ENCODE measurements around the gene NACC2. TPM values are rescaled to one million over a fixed set of nuclear protein-coding genes. Genes with fewer than 3 reads are reported as not detected.

Gene NACC2
- polyA plus RNA-seq, 1 of the 3 experiments (the other 2 are of a cell fraction) = 22.1 TPM

DNA sequence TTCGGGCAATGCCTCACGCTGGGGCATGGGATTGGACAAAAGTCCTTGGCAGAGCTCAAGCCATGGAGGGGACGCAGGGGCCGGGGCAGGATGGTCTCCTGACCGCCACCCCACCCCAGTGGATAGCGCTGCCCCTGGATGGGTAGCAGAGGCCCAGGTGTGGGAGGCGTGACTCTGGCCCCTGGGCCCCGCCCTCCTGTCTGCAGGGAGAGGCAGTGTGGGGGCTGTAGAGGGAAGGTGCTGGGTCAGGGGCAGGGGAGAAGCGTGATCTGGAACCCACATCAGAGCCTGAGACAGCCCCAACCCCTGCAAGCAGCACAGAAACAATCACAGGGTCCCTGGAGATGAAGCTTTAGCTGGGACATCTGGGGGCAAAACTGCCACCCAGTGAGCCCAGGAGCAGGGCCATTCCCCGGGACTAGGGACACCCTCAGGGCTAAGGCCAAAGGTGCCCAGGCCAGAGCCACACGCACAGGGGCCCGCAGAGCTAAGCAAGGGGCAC is 36.2 kb downstream of the NACC2 start:
- Histone ChIP-seq H2AFZ (ENCODE audit: low read depth) (no peak overlapping the region), H3K27me3 (ENCODE audit: insufficient read depth) (no peaks in the 10 kb centered on the region), H3K4me1 (ENCODE audit: control insufficient read depth in 1 of 2, insufficient read depth in 2 of 2, low read depth in 1 of 2, low read length in 1 of 2) (peaks cover 24 to 40% of the 10 kb centered on the region in 2 experiments; a peak in 3 of 4 replicates), H3K4me3 (ENCODE audit: low read depth in 2 of 2, low read length in 1 of 2) (no peak overlapping the region), H3K79me2 (ENCODE audit: insufficient read depth) (peaks cover 78% of the 10 kb centered on the region), H3K4me2 (no peak overlapping the region), H3F3A (replicated peaks; ENCODE audit: insufficient read depth) (peaks cover 4% of the 10 kb centered on the region), H3K36me3 (replicated peaks in 1 of 2; ENCODE audit: control insufficient read depth in 1 of 2, insufficient read depth in 2 of 2, low read length in 1 of 2) (no peaks in the 10 kb centered on the region), H3K9ac (no peak overlapping the region), H3K27ac (ENCODE audit: low read depth in 2 of 2, low read length in 1 of 2) (no peak overlapping the region; a peak in 1 of 4 replicates), H4K20me1 (ENCODE audit: insufficient read depth) (peaks cover 69% of the 10 kb centered on the region), H3K9me3 (no peaks in the 10 kb centered on the region), H3K9me2 (no peaks in the 10 kb centered on the region)
- CTCF ChIA-PET = interaction anchor here (0.7 kb wide), 2 partner anchors 8 to 64 kb away, joined by 3 read pairs; no protein-coding TSS in a partner anchor
- DNase-seq = peak; percentile 39
- TF ChIP-seq CHD2 (IDR thresholded peaks at IDR 0.05; ENCODE audit: low read length, partially characterized antibody) = no peak
- TF ChIP-seq YY1 (IDR thresholded peaks at IDR 0.05; ENCODE audit: low read depth) = no peak
- TF ChIP-seq SIN3A (IDR thresholded peaks at IDR 0.05; ENCODE audit: borderline replicate concordance, low read depth, low read length) = no peak
- no peak for TF ChIP-seq NRF1 (IDR thresholded peaks at IDR 0.05; ENCODE audit: low read depth, low read length)
- no peak for TF ChIP-seq SMC3 (IDR thresholded peaks at IDR 0.05; ENCODE audit: low read depth, low read length)
- TF ChIP-seq, protein P1, sequence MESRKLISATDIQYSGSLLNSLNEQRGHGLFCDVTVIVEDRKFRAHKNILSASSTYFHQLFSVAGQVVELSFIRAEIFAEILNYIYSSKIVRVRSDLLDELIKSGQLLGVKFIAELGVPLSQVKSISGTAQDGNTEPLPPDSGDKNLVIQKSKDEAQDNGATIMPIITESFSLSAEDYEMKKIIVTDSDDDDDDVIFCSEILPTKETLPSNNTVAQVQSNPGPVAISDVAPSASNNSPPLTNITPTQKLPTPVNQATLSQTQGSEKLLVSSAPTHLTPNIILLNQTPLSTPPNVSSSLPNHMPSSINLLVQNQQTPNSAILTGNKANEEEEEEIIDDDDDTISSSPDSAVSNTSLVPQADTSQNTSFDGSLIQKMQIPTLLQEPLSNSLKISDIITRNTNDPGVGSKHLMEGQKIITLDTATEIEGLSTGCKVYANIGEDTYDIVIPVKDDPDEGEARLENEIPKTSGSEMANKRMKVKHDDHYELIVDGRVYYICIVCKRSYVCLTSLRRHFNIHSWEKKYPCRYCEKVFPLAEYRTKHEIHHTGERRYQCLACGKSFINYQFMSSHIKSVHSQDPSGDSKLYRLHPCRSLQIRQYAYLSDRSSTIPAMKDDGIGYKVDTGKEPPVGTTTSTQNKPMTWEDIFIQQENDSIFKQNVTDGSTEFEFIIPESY (IDR thresholded peaks at IDR 0.05; ENCODE audit: borderline replicate concordance, low read depth) = no peak
- no peak for TF ChIP-seq FOXJ3 (CRISPR knock-in tag; IDR thresholded peaks at IDR 0.05)
- TF ChIP-seq, protein P2, sequence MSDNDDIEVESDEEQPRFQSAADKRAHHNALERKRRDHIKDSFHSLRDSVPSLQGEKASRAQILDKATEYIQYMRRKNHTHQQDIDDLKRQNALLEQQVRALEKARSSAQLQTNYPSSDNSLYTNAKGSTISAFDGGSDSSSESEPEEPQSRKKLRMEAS (IDR thresholded peaks at IDR 0.05; ENCODE audit: low read depth) = no peak
- TF ChIP-seq RAD21 (IDR thresholded peaks at IDR 0.05; ENCODE audit: low read length) = no peak
- TF ChIP-seq, protein P3, sequence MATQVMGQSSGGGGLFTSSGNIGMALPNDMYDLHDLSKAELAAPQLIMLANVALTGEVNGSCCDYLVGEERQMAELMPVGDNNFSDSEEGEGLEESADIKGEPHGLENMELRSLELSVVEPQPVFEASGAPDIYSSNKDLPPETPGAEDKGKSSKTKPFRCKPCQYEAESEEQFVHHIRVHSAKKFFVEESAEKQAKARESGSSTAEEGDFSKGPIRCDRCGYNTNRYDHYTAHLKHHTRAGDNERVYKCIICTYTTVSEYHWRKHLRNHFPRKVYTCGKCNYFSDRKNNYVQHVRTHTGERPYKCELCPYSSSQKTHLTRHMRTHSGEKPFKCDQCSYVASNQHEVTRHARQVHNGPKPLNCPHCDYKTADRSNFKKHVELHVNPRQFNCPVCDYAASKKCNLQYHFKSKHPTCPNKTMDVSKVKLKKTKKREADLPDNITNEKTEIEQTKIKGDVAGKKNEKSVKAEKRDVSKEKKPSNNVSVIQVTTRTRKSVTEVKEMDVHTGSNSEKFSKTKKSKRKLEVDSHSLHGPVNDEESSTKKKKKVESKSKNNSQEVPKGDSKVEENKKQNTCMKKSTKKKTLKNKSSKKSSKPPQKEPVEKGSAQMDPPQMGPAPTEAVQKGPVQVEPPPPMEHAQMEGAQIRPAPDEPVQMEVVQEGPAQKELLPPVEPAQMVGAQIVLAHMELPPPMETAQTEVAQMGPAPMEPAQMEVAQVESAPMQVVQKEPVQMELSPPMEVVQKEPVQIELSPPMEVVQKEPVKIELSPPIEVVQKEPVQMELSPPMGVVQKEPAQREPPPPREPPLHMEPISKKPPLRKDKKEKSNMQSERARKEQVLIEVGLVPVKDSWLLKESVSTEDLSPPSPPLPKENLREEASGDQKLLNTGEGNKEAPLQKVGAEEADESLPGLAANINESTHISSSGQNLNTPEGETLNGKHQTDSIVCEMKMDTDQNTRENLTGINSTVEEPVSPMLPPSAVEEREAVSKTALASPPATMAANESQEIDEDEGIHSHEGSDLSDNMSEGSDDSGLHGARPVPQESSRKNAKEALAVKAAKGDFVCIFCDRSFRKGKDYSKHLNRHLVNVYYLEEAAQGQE (IDR thresholded peaks at IDR 0.05; ENCODE audit: low read depth, low read length) = no peak
- TF ChIP-seq TCF12 (IDR thresholded peaks at IDR 0.05) = no peak
- TF ChIP-seq FOXM1 (IDR thresholded peaks at IDR 0.05; ENCODE audit: low read depth) = no peak
- no peak for TF ChIP-seq MXI1 (IDR thresholded peaks at IDR 0.05; ENCODE audit: low read depth, low read length)
- POLR2A ChIA-PET = no interaction called here
- WGBS (ENCODE audit: low lambda C conversion rate) = 93% methylated on average over 8 of the region's 12 CpGs
